HG02840 (cell line): ENCODE results near the gene LSM3.

Experiments
- ATAC-seq: cut with Tn5 transposase; IDR thresholded peaks from one replicate; pipeline ENCODE4 v1.9.1; 2021; ENCODE audit warnings: mild to moderate bottlenecking, moderate library complexity, moderate number of reproducible peaks; ENCODE audit not compliant: unreplicated experiment, low FRiP score

The LSM3 gene

DNA sequence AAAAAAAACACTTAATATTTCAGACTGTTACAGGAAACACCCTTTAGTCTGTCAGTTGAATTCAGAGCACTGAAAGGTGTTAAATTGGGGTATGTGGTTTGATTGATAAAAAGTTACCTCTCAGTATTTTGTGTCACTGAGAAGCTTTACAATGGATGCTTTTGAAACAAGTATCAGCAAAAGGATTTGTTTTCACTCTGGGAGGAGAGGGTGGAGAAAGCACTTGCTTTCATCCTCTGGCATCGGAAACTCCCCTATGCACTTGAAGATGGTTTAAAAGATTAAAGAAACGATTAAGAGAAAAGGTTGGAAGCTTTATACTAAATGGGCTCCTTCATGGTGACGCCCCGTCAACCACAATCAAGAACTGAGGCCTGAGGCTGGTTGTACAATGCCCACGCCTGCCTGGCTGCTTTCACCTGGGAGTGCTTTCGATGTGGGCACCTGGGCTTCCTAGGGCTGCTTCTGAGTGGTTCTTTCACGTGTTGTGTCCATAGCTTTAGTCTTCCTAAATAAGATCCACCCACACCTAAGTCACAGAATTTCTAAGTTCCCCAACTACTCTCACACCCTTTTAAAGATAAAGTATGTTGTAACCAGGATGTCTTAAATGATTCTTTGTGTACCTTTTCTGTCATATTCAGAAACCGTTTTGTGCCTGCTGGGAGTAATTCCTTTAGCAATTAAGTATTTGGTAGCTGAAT is 35.9 kb upstream of the LSM3 start:
- ATAC-seq, result no peak

DNA sequence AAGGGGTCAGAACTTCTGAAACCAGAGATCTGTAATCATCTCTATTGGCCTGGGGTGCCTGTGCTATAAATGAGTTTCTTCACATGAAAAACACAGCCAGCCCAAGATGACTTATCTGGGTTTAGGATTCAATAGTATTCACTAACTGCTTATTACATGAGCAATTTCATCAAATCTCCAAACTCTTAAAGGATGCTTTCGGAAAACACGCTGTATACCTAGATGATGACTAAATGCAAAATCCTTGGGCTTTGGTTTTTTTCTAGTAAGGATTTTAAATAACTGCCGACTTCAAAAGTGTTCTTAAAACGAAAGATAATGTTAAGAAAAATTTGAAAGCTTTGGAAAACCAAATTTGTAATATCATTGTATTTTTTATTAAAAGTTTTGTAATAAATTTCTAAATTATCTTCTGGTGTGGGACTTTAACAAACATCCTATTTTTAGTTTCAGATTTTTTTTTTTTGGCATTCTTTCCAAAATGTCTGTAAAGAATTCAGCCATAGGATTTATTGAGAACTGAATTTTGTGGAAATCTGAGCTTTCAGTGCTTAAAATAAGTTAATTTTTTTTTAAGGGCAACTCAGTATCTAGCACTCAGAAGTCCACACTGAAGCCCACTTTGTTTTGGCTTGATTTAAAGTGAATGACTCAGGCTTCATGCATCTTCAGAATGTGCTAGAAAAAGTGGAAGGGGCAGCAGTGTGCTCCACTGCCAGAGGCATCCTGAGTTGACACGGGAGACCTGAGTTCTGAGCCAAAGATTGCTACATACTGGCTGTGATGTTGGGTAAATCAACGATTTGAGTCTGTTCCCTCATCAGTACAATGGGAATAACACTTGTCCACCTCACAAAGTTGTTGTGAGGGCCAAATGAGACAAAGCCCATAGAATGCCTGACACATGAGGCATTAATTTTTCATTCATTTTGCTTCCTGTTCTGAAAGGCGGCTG is 35.1 kb upstream of the LSM3 start:
- no peak for ATAC-seq

DNA sequence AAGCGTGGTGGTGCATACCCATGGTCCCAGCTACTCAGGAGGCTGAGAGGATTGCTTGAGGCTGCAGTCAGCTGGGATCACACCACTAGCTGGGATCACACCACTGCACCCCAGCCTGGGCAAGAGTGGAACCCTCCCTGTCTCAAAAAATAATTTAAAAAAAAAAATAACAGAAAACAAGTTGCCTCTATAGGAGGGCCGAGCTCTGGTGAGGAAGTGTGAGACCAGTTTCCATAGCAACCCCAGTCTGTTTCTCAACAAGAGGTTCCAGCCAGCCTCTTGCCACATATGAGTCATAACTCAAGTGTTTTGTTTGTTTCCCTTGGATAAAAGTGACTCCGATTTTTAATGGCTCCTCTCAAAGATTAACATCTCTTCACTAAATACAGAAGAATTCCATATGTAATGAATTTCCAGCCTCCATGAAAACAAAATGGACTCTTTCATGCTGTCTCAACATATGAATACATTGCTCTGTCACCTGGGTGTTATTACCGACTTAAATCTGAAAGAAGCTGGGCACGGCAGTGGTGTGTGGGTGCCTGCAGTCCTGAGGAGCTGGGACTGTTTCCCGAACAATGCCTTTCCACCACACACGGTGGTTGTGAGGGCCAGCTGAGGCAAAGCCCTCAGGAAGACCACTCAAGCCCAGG is 34.1 kb upstream of the LSM3 start:
- peak; percentile 80 for ATAC-seq

DNA sequence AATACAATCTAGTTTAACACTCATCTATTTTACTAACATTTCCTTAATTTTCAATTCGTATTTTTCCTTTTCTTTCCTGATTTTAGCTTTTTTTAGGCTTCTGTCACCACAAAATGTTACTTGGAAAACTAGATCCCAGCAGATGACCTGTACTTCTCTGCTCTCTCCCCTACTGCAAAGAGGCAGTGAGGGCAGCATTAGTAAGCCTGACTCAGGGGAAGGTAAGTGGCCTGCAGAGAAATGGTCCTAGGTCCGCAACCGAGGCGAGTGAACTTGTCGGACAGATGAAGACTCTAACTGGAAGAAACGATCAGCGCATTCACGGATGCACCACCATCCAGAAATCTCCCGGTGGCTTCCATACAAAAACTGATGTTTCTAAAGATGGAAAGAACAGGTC is 33.4 kb upstream of the LSM3 start:
- no peak for ATAC-seq

DNA sequence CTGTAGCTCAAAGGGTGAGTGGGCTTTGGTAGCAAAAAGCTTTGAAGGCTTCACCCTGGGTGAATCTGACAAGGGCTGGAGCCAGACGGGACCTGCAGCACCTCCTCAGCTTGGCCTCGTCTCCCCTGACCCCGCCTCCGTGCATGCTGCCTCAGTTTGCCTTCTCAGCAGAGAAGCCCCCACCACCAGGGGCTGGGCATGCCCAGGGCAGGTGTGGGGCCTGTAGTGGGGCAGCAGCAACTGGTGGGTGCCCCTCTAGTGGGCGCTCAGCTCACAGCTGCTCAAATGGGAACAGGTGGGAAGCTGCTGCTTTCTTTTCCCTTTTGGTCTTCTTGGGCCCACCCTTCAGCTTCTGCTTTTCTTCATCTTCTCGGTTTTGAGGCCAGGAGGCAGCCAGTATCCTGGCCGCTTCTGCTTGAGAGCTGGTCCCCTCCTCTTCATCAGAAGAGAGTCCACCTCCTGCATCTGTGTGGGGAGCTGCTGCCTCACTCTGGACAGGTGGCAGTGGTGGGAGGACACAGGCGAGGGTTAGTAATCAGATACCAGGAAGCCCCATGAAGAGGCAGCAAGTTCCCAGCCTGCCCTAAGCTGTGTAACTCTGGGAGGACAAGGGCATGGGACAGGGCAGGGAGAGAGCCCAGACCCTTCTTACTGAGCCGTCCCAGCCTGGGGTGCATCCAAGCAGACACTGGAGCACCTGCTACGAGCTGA is 32.8 kb upstream of the LSM3 start:
- no peak for ATAC-seq

DNA sequence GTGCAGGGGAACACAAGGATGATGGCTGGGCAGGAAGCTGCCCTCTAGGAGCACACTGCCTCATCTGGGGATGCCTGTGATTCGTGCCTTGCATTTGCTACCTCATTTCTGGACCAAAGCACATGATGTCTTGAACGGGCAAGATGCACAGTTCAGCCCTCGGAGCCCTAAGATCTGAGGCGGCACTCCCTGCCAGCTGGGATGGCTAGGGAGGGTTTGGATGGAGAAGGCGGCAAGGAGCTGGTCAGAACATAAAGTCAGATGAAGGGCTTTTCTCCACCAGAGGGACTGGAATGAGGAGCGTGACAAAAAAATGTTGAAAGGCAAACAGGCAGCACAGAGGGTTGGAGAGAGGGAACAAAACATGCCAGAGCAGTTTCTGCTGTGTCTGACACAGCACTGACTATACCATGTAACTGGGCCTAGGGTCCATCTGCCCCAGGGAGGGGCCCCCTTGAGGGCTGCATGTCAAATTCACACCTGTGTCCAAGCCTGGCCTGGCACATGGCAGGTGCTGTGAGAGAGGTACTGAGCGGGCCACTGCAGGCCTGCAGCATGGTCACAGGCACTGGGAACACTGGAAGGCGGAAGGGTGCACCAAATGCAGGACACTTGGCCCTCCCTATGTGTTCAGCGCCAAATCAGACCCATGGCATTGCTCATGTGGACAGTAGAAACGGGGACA is 32.1 kb upstream of the LSM3 start:
- no peak for ATAC-seq

DNA sequence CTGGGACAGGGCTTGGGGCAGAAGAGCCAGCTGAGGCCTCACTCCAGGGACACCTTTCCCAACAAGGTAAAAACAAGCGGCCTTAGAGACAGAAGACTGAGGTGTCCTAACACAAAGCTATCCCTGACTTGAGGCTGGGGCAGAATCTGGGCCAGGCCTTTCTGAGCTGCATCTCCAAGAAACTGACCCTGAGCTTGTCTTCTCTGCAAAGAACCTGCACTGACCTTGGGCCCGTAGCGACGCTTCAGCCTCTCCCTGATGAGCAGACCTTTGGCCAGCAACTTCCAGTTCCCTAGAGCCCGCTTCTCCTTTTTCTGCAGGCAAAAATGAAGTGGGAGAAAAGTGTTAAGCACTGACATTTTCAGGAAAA is 31.6 kb upstream of the LSM3 start:
- no peak for ATAC-seq

DNA sequence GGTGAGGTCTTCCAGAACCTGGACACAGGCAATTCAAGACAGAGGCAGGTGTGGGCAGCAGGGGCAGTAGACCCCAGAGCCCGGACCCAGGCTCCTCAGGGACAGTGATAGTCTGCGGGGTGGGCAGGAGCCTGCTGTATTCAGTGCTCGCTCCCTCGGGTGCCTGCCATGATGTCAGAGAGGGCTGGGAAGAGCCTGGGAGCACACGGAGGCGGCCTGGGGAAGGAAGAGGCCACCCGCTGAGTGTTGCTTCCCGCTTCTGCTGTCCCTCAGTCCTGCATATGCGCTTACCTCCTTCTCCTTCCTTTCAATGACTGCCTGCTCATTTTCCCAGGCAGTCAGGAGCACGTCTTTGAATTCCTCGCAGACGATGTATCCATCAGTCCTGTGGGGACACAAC is 31.0 kb upstream of the LSM3 start:
- ATAC-seq, result no peak

DNA sequence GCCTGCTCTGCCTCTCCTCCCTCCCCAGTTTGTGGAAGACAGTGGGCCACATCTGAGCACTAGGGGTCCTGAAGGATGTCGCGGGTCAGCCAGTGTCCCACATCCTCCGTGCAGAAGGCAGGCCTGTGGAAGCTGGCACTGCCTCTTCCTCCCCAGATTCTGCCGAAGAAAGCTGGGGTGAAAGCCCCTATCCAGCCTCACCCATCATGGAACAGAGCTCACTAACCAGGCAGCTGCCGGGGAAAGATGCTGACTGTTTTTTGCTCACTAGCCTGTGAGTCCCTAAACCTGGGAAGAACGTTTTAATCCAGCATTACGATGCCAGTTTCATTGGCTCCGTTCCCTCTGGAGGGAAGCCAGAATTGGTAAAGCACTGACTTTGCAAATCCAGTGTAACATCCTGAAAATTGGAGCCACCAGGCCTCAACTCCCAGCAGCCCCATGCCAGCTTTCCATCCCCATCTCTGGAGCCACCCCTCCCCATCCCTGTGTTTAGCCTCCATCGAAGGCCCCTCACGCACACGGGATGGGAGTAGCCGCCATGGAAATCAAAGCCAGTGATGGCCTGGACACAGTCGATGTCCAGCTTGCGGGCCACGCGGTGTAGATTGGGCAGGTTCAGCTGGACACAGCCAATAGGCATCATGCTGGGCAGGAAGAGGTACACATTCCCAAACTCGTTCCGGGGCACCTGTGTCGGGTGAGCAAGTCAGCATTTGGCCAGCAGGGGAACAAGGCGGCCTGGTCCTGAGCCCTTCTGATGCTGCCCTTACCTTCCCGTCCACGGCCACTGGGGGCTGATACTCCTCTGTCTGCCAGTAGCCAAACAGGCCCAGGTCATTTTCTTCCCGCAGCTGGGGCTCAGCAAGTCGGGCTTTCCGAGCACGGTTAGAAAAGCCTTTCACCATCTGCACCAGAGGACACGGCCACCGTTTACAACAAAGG is 30.3 kb upstream of the LSM3 start:
- ATAC-seq, result no peak

DNA sequence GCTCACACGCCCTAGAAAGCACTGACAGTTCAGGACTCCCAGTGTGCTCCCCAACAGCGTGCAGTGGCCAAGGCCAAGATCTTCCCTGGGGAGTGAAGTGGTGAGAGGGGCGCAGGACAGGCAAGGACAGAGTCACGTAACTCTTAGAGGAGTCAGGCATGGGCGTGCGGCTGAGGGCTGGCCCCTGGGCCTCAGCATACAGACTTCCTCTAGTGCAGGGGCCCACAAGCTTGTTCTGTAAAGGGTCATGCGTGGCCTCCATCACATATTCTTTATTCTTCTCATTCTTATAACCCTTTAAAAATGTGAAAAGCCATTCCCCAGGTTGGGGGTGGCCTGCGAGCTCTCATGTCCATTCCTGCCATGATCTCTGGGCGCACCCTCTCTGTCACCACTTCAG is 28.5 kb upstream of the LSM3 start:
- ATAC-seq, result no peak

DNA sequence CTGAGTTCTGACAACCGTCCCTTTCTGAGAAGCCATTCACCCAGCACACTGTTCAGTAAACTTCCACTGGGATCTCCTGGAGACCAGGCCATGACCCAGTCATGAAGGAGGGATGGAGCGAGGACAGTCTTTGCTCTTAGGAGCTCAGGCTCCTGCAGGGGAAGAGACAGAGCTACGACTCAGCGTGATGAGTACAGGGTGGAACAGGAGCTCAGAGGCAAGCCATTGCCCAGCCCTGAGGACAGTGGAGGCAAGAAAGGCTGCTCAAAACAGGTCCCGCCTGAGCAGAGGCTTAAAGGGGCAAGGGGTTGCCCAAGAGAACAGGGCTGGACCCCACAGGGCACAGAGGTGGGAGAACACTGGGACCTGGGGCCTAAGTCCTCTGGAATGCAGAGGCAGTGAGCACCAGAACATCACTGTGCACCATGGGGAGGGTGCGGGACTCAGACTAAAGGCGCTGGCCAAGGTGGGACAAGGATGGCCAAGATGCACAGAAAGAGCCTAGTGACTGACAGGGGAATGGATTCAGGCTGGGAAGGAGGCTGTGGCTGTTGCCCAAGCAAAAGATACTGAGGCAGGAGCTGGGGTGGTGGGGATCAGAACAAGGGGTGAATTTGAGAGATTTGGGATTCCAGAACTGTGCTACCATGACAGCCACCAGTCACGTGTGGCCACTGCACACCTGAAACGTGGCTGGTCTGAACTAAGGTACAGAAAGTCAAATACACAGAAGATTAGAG is 28.0 kb upstream of the LSM3 start:
- no peak for ATAC-seq

DNA sequence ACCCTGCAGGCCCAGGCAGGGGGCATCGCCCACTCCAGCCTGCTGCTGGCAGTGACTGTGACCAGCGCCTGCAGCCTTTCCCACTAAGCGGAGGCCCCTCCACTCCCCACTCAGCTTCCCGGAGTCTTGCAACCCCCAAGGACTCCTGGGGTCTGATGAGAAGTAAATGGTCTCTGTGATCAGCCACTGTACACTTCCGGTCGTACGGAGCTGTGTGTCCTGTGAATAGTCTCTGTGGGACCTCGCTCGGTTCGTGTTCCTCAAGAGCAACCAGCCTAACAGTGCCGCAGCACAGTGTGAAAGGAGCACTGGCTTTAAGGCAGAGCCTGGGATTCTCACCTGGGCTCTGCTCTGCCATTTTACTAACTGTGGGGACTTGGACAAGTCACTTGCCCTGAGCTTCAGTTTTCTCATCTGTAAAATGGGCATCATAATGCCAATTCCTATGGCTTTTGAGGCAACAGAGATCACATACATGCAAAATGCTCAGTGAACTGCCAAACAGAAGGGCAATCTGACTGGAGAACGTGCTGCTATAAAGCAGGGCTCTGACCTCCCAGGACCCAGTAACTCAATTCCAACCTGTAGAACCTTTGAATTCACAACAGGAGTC is 27.0 kb upstream of the LSM3 start:
- no peak for ATAC-seq

DNA sequence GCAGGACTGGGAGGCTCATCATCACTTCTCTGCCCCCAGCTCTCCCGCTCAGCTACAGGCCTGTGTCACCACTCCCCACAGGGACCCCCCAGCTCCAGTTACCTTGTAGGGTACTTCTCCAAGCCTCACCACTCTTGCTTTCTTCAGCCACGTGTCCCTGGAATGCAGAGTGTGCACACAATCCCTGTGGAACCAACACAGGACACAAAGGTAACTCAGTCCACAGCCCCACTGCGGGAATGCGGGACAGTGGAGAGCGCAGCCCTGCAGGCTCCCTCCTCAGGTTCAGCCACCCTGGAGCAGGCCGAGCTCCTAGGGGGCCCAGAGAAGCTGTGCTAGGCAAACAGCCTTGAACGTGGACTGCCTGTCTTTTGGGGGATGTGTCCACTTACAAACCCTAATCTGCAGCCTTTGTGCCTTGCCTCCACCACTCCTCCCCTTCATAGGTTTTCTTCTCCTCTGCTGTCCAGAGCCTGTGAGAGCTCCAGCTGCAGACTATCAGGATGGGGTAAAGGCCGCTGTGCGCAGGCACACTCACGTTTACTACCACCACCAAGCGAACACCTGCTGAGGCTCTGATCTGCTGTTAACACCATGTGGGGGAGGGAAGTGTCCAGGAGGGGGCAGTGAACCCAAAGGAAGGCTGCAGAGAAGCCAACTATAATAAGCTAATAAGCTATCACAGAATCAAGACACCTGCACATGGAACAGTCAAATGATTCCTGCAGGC is 26.2 kb upstream of the LSM3 start:
- no peak for ATAC-seq

DNA sequence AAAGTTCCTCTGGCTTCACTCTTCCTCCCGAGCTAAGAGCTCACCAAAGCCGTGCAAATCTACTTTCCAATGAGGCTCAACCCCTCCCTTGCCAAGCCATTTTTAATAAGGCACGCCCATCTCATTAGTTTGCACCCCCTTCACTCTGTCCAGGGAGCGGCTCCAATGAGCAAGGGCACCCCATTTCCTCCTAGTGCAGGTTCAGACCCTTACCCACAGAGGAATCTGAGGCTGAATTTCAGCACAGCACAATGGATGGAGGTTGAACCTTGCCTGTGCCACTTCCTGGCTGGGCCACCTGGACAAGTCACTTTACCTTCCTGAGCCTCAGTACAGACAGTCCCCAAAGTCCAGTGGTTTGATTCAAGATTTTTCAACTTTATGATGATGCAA is 25.7 kb upstream of the LSM3 start:
- ATAC-seq, result no peak

DNA sequence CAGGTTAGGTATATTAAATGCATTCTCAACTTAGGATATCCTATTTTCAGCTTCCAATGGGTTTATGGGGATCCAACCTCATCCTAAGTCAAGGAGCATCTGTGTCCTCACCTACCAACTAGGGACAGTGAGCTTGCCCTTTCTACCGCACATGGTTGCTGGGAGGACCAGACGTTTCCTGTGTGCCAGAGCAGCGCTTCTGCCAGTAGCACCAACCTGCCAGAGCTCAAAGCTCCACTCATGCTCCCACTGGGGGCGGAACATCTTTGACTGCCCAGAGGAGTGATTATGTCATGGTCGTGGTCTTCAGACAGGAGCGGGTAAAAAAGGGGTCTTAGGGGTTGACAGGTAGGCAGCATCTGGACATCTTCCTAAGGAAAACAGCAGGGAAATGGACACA is 25.0 kb upstream of the LSM3 start:
- no peak for ATAC-seq

DNA sequence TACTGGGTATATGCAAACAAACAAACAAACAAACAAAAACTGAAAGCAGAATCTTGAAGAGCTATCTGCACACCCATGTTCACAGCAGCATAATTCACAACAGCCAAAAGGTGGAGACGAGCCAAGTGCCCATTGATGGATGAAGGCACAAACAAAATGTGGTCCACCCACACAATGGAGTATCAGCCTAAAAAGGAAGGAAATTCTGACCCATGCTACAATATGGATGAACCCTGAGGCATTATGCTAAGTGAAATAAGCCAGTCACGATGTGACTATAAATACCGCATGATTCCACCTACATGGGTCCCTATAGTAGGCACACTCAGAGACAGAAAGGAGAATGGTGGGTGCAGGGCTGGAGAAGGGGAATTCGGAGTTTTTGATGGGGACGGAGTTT is 24.3 kb upstream of the LSM3 start:
- ATAC-seq, result no peak

DNA sequence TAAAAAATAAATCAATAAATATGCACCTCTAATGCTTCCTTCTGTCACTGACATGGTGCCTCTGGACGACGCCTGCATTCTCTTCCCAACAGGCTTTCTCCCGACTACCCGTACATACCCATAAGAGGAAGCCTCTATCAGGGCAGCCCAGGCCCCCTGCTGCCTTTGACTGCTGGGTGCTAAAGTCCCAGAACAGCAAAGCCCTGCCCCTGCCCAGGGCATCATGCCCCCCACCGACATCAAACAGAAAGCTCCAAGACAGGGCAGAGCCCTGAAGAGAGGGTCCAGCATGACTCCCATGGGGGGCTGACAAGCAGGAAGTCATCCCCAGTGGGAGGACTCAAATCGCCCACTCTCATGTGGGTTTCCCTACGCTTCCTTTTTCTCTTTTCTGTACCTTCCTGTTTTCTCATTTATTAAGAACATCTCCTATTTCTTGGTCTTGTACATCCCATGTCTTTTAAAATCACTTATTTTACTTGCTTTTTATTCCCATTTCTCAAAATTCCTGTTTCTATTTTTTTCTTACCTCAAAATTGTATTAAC is 23.6 kb upstream of the LSM3 start:
- no peak for ATAC-seq
